HEK293 (cell line): ENCODE data around the gene MIR17HG.

Experiments
- CTCF ChIA-PET: fragments of 350-600 bp; formaldehyde crosslinking; extraction: SDS; loops from one replicate; lab custom pipeline; 2021; ENCODE audit warnings: antibody characterized with exemption; lab: Yijun Ruan, JAX
- POLR2A ChIA-PET: fragments of 300-600 bp; formaldehyde crosslinking; extraction: SDS; loops from one replicate; lab custom pipeline; 2020; ENCODE audit warnings: antibody characterized with exemption, inconsistent platforms; lab: Yijun Ruan, JAX
- H3K27ac ChIP-seq: fragments of 200-500 bp; sonication (Bioruptor generic); 2 replicates; pipeline ENCODE4 v1.5.1; 2014; ENCODE audit warnings: low read depth, low read length, control low read depth, inconsistent platforms; ENCODE audit errors: extremely low read depth
- H3K36me3 ChIP-seq, 2 experiments: fragments of 200-500 bp in 1 of 2; sonication (Bioruptor generic) in 1 of 2; 1 replicate in 1 of 2; 2 replicates in 1 of 2; pipeline ENCODE4 v1.5.1; 2014 to 2017; ENCODE audit warnings: inconsistent platforms in 2 of 2, low read length in 2 of 2; ENCODE audit not compliant: control insufficient read depth in 2 of 2, insufficient read depth in 1 of 2
- H3K4me1 ChIP-seq: fragments of 200-500 bp; sonication (Bioruptor generic); 2 replicates; pipeline ENCODE4 v1.5.1; 2014; ENCODE audit warnings: mild to moderate bottlenecking, low read length, inconsistent platforms; ENCODE audit not compliant: control insufficient read depth, insufficient read depth
- H3K4me3 ChIP-seq: 2 replicates; pipeline ENCODE4 v1.5.1; 2011; ENCODE audit warnings: low read depth, mild to moderate bottlenecking, control low read depth, low read length, moderate library complexity
- H3K9me3 ChIP-seq: fragments of 200-500 bp; sonication (Bioruptor generic); 2 replicates; pipeline ENCODE4 v1.5.1; 2014; ENCODE audit warnings: low read depth, low read length, inconsistent platforms; ENCODE audit not compliant: control insufficient read depth, insufficient read depth
- BCL11B ChIP-seq: fragments of 450-650 bp; formaldehyde crosslinking; IDR thresholded peaks from 2 replicates; pipeline ENCODE4 v1.5.1; 2016; ENCODE audit warnings: low read depth, missing biosample characterization, missing genetic modification characterization
- GLIS2 ChIP-seq: fragments of 450-650 bp; formaldehyde crosslinking; IDR thresholded peaks from 2 replicates; pipeline ENCODE4 v1.5.1; 2016; ENCODE audit warnings: missing biosample characterization, missing genetic modification characterization
- HOXD13 ChIP-seq: sonication (generic); formaldehyde crosslinking; IDR thresholded peaks from 2 replicates; pipeline ENCODE4 v1.8.0; 2022; ENCODE audit warnings: missing genetic modification reagents, borderline replicate concordance
- OVOL3 ChIP-seq: fragments of 450-650 bp; formaldehyde crosslinking; IDR thresholded peaks from 2 replicates; pipeline ENCODE4 v1.5.1; 2016; ENCODE audit warnings: missing biosample characterization, missing genetic modification characterization
- PRDM1 ChIP-seq: fragments of 450-650 bp; formaldehyde crosslinking; IDR thresholded peaks from 2 replicates; pipeline ENCODE4; 2016; ENCODE audit warnings: missing biosample characterization, missing genetic modification characterization
- SP3 ChIP-seq: fragments of 450-650 bp; formaldehyde crosslinking; IDR thresholded peaks from 2 replicates; pipeline ENCODE4 v1.5.1; 2016; ENCODE audit warnings: missing biosample characterization, missing genetic modification characterization
- ZBTB7A ChIP-seq: fragments of 450-650 bp; formaldehyde crosslinking; IDR thresholded peaks from 2 replicates; pipeline ENCODE4 v1.5.1; 2016; ENCODE audit warnings: low read depth, missing biosample characterization, missing genetic modification characterization
- ZEB2 ChIP-seq: fragments of 450-650 bp; formaldehyde crosslinking; IDR thresholded peaks from 2 replicates; pipeline ENCODE4 v1.5.1; 2016; ENCODE audit warnings: missing biosample characterization, missing genetic modification characterization
- ZNF214 ChIP-seq: fragments of 450-650 bp; formaldehyde crosslinking; IDR thresholded peaks from 2 replicates; pipeline ENCODE4 v1.5.1; 2017; ENCODE audit warnings: missing biosample characterization, mild to moderate bottlenecking, missing genetic modification characterization, borderline replicate concordance
- ZNF274 ChIP-seq, 2 experiments: fragments of 200-500 bp in 1 of 2; fragments of 450-650 bp in 1 of 2; sonication (Bioruptor generic) in 1 of 2; formaldehyde crosslinking in 1 of 2; IDR thresholded peaks; 2 replicates each; pipeline versions ENCODE4 v1.5.1 to v1.6.1; 2014 to 2016; ENCODE audit warnings: borderline replicate concordance in 1 of 2, inconsistent platforms in 1 of 2, low read length in 1 of 2, missing biosample characterization in 1 of 2, missing genetic modification characterization in 1 of 2
- ZNF280D ChIP-seq: fragments of 450-650 bp; formaldehyde crosslinking; IDR thresholded peaks from 2 replicates; pipeline ENCODE4 v1.5.1; 2016; ENCODE audit warnings: missing biosample characterization, missing genetic modification characterization
- ZNF391 ChIP-seq: fragments of 450-650 bp; formaldehyde crosslinking; IDR thresholded peaks from 2 replicates; pipeline ENCODE4 v1.5.1; 2016; ENCODE audit warnings: low read depth, missing biosample characterization, missing genetic modification characterization, borderline replicate concordance
- ZNF488 ChIP-seq: fragments of 450-650 bp; formaldehyde crosslinking; IDR thresholded peaks from 2 replicates; pipeline ENCODE4 v1.5.1; 2016; ENCODE audit warnings: missing biosample characterization, missing genetic modification characterization
- ZNF510 ChIP-seq: fragments of 450-650 bp; formaldehyde crosslinking; IDR thresholded peaks from 2 replicates; pipeline ENCODE4 v1.5.1; 2018; ENCODE audit warnings: mild to moderate bottlenecking, missing genetic modification characterization, missing biosample characterization; ENCODE audit not compliant: insufficient replicate concordance
- ZNF513 ChIP-seq: fragments of 450-650 bp; IDR thresholded peaks from 2 replicates; pipeline ENCODE4 v1.5.1; 2018; ENCODE audit warnings: missing biosample characterization, missing genetic modification characterization
- ZNF561 ChIP-seq: fragments of 450-650 bp; IDR thresholded peaks from 2 replicates; pipeline ENCODE4 v1.5.1; 2018; ENCODE audit warnings: missing biosample characterization, missing genetic modification characterization, borderline replicate concordance
- ZNF596 ChIP-seq: fragments of 450-650 bp; IDR thresholded peaks from 2 replicates; pipeline ENCODE4 v1.5.0; 2018; ENCODE audit warnings: missing biosample characterization, mild to moderate bottlenecking, missing genetic modification characterization, moderate library complexity
- ZNF610 ChIP-seq: fragments of 450-650 bp; formaldehyde crosslinking; IDR thresholded peaks from 2 replicates; pipeline ENCODE4 v1.5.1; 2016; ENCODE audit warnings: missing biosample characterization, missing genetic modification characterization, borderline replicate concordance
- ZNF621 ChIP-seq: fragments of 450-650 bp; formaldehyde crosslinking; IDR thresholded peaks from 2 replicates; pipeline ENCODE4 v1.5.1; 2017; ENCODE audit warnings: missing biosample characterization, missing genetic modification characterization
- ZNF624 ChIP-seq: fragments of 450-650 bp; formaldehyde crosslinking; IDR thresholded peaks from 2 replicates; pipeline ENCODE4 v1.5.1; 2017; ENCODE audit warnings: missing biosample characterization, missing genetic modification characterization
- ZNF660 ChIP-seq: fragments of 450-650 bp; IDR thresholded peaks from 2 replicates; pipeline ENCODE4 v1.5.1; 2018; ENCODE audit warnings: missing biosample characterization, mild to moderate bottlenecking, missing genetic modification characterization
- ZNF76 ChIP-seq: fragments of 450-650 bp; formaldehyde crosslinking; IDR thresholded peaks from 2 replicates; pipeline ENCODE4; 2016; ENCODE audit warnings: low read depth, missing biosample characterization, missing genetic modification characterization, borderline replicate concordance
- ZSCAN23 ChIP-seq: fragments of 450-650 bp; formaldehyde crosslinking; IDR thresholded peaks from 2 replicates; pipeline ENCODE4 v1.5.1; 2016; ENCODE audit warnings: missing biosample characterization, missing genetic modification characterization
- ZSCAN5A ChIP-seq: fragments of 450-650 bp; formaldehyde crosslinking; IDR thresholded peaks from 2 replicates; pipeline ENCODE4 v1.5.1; 2016; ENCODE audit warnings: missing biosample characterization, missing genetic modification characterization

Gene MIR17HG

GRCh38 chr13:91370501-91370900 is 23.0 kb downstream of the MIR17HG start (continued):
- TF ChIP-seq ZNF280D (tag by site-specific recombination) (no peak), GLIS2 (tag by site-specific recombination) (no peak), ZNF610 (tag by site-specific recombination) (no peak), ZNF561 (tag by site-specific recombination) (no peak)
- TF ChIP-seq, all 188 proteins: peak for 0

DNA sequence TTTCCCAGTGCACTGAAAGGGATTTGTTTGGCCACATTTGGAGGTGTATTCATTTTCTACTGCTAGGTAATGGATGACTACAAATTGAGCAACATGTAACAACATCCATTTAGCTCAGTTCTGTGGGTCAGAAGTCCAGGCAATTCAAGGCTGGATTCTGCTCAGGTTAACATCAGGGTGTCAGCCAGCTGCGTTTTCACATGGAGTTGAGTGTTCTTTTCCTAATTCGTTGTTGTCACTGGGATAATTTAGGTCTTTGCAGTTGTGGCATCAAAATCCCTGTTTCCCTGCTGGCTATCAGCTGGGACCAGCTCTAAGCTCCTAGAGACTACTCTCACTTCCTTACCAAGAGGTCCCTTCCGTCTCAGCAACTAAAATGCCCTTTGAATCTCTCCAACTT is 25.4 kb downstream of the MIR17HG start:
- Histone ChIP-seq H3K36me3 (no peaks in the 10 kb centered on the region), H3K9me3 (no peaks in the 10 kb centered on the region), H3K4me1 (no peaks in the 10 kb centered on the region), H3K4me3 (no peak overlapping the region), H3K27ac (no peak overlapping the region)
- CTCF ChIA-PET = interaction anchor here (1.6 kb wide), 1 partner anchor 33 kb away, joined by 4 read pairs; no protein-coding TSS in a partner anchor
- POLR2A ChIA-PET = no interaction called here
- TF ChIP-seq ZBTB7A (tag by site-specific recombination) (no peak), ZSCAN23 (tag by site-specific recombination) (no peak), ZSCAN5A (no peak), ZNF488 (tag by site-specific recombination) (no peak), BCL11B (no peak), ZNF391 (tag by site-specific recombination) (no peak), ZNF76 (tag by site-specific recombination) (no peak), ZNF510 (no peak), ZNF660 (tag by site-specific recombination) (no peak), ZNF274 (IDR thresholded peaks at IDR 0.05; ENCODE audit: low read length) (no peak), ZNF274 (tag by site-specific recombination; IDR thresholded peaks at IDR 0.05; ENCODE audit: borderline replicate concordance) (no peak), PRDM1 (no peak), ZNF624 (tag by site-specific recombination) (no peak), ZNF214 (tag by site-specific recombination) (no peak), ZNF513 (tag by site-specific recombination) (no peak), OVOL3 (tag by site-specific recombination) (no peak), HOXD13 (CRISPR knock-in tag) (no peak), ZNF596 (no peak), SP3 (tag by site-specific recombination) (no peak), ZNF621 (tag by site-specific recombination) (no peak), ZEB2 (tag by site-specific recombination) (no peak)
- TF ChIP-seq, all 188 proteins: peak for 0
